ENCODE results near the gene CCDC117.

- no peak for TF ChIP-seq POLR2A (IDR thresholded peaks at IDR 0.05)
- no peak for TF ChIP-seq CTCF (IDR thresholded peaks at IDR 0.05)
Measured at GRCh38 chr22:28835630-28836189, 63.2 kb downstream of the CCDC117 start.

Data from right lobe of liver (tissue), 4 donors.